Measurements from ENCODE around the gene IMPDH1. TPM values are rescaled to one million over a fixed set of nuclear protein-coding genes. Genes with fewer than 3 reads are reported as not detected.

Gene IMPDH1
- total and polyA plus RNA-seq, 10 of the 15 experiments (the other 5 are each of a cell fraction or from before 2014, with no cell fraction given) = 0.50 to 61.3 (median 41.8) TPM

DNA sequence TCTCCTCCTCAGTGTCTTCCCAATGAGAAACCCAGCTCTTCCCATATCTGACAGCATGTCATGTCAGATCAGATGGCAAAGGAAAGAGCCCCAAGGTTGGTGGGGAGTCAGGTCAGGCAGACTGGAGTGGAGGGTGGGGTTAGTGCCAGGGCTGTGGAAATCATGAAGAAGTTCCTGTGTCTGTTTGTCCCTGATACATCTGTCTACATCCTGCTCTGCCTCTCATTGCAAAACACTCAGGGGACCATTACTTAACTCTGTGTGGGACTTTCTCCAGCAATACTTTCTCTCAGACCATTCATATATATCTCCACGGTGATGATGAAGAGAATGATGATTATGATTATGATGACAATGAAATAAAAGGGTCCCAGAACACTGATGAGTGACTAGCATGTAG, 51.5 kb downstream of the IMPDH1 start:
- WGBS (ENCODE audit: insufficient coverage, insufficient replicate concordance, low lambda C conversion rate, missing lambda C conversion rate) = 0% methylated on average over 1 of the region's 1 CpG
- DNase-seq (ENCODE audit: low read depth, low spot score) (no peak), ATAC-seq (no peak), FAIRE-seq (no peak)
- Histone ChIP-seq H3K4me3 (no peak overlapping the region), H3K9me3 (replicated peaks; ENCODE audit: control insufficient read depth, insufficient read depth, low read length) (no peaks in the 10 kb centered on the region), H4K20me1 (ENCODE audit: control insufficient read depth, insufficient read depth) (no peaks in the 10 kb centered on the region), H3K36me3 (ENCODE audit: control insufficient read depth in 2 of 2, insufficient read depth in 2 of 2, low read length in 1 of 2) (no peaks in the 10 kb centered on the region), H3K9ac (ENCODE audit: control insufficient read depth, insufficient read depth, low read length) (no peak overlapping the region), H3K79me2 (ENCODE audit: control insufficient read depth, insufficient read depth, low read length) (no peaks in the 10 kb centered on the region), H3K4me1 (ENCODE audit: control insufficient read depth, insufficient read depth, low read length) (no peaks in the 10 kb centered on the region), H2AFZ (ENCODE audit: control insufficient read depth, low read depth, low read length) (no peak overlapping the region), H3K27ac (ENCODE audit: control insufficient read depth, insufficient read depth) (no peak overlapping the region), H3K4me2 (ENCODE audit: control insufficient read depth, insufficient read depth) (no peak overlapping the region), H3K27me3 (replicated peaks in 1 of 2; ENCODE audit: control insufficient read depth in 2 of 2, insufficient read depth in 2 of 2, low read length in 1 of 2) (peaks cover 18 to 21% of the 10 kb centered on the region in 2 experiments)
- no TSS peak for BruUV-seq (replicated peaks)
- in situ Hi-C loops (cut with MboI) = no loop called here
- ChIA-PET POLR2A (interaction anchor here (0.7 kb wide), 1 partner anchor 24 kb away, joined by 4 read pairs; no protein-coding TSS in a partner anchor), CTCF (interaction anchor here (1.0 kb wide), 1 partner anchor 11 kb away, joined by 4 read pairs; no protein-coding TSS in a partner anchor), SMC1A (ENCODE audit: uncharacterized antibody, unreplicated experiment) (interaction anchor here (1.1 kb wide), 1 partner anchor 29 kb away, joined by 6 read pairs; no protein-coding TSS in a partner anchor), RAD21 (ENCODE audit: unreplicated experiment) (interaction anchor here (0.9 kb wide), 1 partner anchor 29 kb away, joined by 3 read pairs; no protein-coding TSS in a partner anchor)
- TF ChIP-seq MYC (IDR thresholded peaks at IDR 0.05; ENCODE audit: insufficient read depth, insufficient read length, insufficient replicate concordance, low read length, severe bottlenecking) = no peak
- no peak for TF ChIP-seq CREB1 (IDR thresholded peaks at IDR 0.05; ENCODE audit: low read depth)
- TF ChIP-seq SRF (IDR thresholded peaks at IDR 0.05; ENCODE audit: low read depth in 2 of 2, low read length in 2 of 2) = no peak
- intact Hi-C loops (cut with micrococcal nuclease; ENCODE audit: unreplicated experiment) = no loop called here

DNA sequence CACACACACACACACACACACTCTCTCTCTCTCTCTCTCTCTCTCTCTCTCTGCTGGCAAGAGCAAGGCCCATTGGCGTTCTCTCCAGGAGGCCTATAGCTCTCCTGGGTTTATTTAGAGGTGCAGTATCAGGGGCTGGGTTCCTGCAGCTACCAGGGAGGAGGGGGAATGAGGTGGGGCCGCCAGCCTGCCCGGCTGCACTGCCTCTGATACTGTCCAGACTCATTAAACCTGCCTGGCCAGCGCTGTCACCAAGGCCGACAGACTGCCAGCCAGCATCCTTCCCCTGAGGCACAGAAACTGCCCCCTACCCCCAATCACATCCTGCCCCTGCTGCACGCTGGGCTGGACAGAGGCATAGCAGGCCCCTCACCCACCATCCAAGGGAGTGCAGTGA, 52.6 kb downstream of the IMPDH1 start:
- in situ Hi-C loops (cut with MboI) = no loop called here
- Histone ChIP-seq H3K27ac (ENCODE audit: control insufficient read depth, insufficient read depth) (no peak overlapping the region), H3K4me1 (ENCODE audit: control insufficient read depth, insufficient read depth, low read length) (no peaks in the 10 kb centered on the region), H2AFZ (ENCODE audit: control insufficient read depth, low read depth, low read length) (no peak overlapping the region), H3K36me3 (ENCODE audit: control insufficient read depth in 2 of 2, insufficient read depth in 2 of 2, low read length in 1 of 2) (no peaks in the 10 kb centered on the region), H3K9me3 (replicated peaks; ENCODE audit: control insufficient read depth, insufficient read depth, low read length) (no peaks in the 10 kb centered on the region), H3K9ac (ENCODE audit: control insufficient read depth, insufficient read depth, low read length) (no peak overlapping the region), H3K27me3 (replicated peaks in 1 of 2; ENCODE audit: control insufficient read depth in 2 of 2, insufficient read depth in 2 of 2, low read length in 1 of 2) (peaks cover 15 to 17% of the 10 kb centered on the region in 2 experiments), H3K4me3 (no peak overlapping the region), H3K79me2 (ENCODE audit: control insufficient read depth, insufficient read depth, low read length) (no peaks in the 10 kb centered on the region), H3K4me2 (ENCODE audit: control insufficient read depth, insufficient read depth) (no peak overlapping the region), H4K20me1 (ENCODE audit: control insufficient read depth, insufficient read depth) (no peaks in the 10 kb centered on the region)
- FAIRE-seq (no peak), ATAC-seq (no peak), DNase-seq (ENCODE audit: low read depth, low spot score) (no peak)
- POLR2A ChIA-PET = no interaction called here
- TF ChIP-seq SREBF2 (IDR thresholded peaks at IDR 0.05; ENCODE audit: low read length) (no peak), IKZF2 (IDR thresholded peaks at IDR 0.05) (no peak), SREBF1 (IDR thresholded peaks at IDR 0.05; ENCODE audit: low read length) (no peak), YY1 (IDR thresholded peaks at IDR 0.05; ENCODE audit: low read depth, low read length) (no peak), SMARCA5 (IDR thresholded peaks at IDR 0.05) (no peak), BRCA1 (IDR thresholded peaks at IDR 0.05; ENCODE audit: low read depth, low read length) (no peak), SMAD5 (IDR thresholded peaks at IDR 0.05; ENCODE audit: low read depth) (no peak), SUZ12 (IDR thresholded peaks at IDR 0.05; ENCODE audit: unreplicated experiment) (no peak), GABPA (IDR thresholded peaks at IDR 0.05; ENCODE audit: low read depth) (no peak), TCF12 (IDR thresholded peaks at IDR 0.05; ENCODE audit: low read depth, low read length) (no peak), BMI1 (IDR thresholded peaks at IDR 0.05; ENCODE audit: borderline replicate concordance) (no peak), HDGF (IDR thresholded peaks at IDR 0.05) (no peak), EED (IDR thresholded peaks at IDR 0.05; ENCODE audit: low read depth) (no peak)
- TF ChIP-seq, protein P1, sequence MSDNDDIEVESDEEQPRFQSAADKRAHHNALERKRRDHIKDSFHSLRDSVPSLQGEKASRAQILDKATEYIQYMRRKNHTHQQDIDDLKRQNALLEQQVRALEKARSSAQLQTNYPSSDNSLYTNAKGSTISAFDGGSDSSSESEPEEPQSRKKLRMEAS (IDR thresholded peaks at IDR 0.05; ENCODE audit: low read depth, low read length) = no peak
- 38% methylated on average over 6 of the region's 6 CpGs for WGBS (ENCODE audit: insufficient coverage, insufficient replicate concordance, low lambda C conversion rate, missing lambda C conversion rate)
- intact Hi-C loops (cut with micrococcal nuclease; ENCODE audit: unreplicated experiment) = no loop called here
- RAD21 ChIA-PET (ENCODE audit: unreplicated experiment) = interaction anchor here (0.9 kb wide), 1 partner anchor 30 kb away, joined by 3 read pairs; no protein-coding TSS in a partner anchor
- BruUV-seq (replicated peaks) = no TSS peak
- SMC1A ChIA-PET (ENCODE audit: uncharacterized antibody, unreplicated experiment) = interaction anchor here (1.1 kb wide), 1 partner anchor 30 kb away, joined by 6 read pairs; no protein-coding TSS in a partner anchor
- CTCF ChIA-PET = no interaction called here

Data from GM12878 (cell line).